ENCODE measurements around the gene DAZAP1. TPM values are rescaled to one million over a fixed set of nuclear protein-coding genes. Genes with fewer than 3 reads are reported as not detected.

DAZAP1 gene
- polyA plus RNA-seq, 1 of the 3 experiments (the other 2 are of a cell fraction), result 54.3 TPM

DNA sequence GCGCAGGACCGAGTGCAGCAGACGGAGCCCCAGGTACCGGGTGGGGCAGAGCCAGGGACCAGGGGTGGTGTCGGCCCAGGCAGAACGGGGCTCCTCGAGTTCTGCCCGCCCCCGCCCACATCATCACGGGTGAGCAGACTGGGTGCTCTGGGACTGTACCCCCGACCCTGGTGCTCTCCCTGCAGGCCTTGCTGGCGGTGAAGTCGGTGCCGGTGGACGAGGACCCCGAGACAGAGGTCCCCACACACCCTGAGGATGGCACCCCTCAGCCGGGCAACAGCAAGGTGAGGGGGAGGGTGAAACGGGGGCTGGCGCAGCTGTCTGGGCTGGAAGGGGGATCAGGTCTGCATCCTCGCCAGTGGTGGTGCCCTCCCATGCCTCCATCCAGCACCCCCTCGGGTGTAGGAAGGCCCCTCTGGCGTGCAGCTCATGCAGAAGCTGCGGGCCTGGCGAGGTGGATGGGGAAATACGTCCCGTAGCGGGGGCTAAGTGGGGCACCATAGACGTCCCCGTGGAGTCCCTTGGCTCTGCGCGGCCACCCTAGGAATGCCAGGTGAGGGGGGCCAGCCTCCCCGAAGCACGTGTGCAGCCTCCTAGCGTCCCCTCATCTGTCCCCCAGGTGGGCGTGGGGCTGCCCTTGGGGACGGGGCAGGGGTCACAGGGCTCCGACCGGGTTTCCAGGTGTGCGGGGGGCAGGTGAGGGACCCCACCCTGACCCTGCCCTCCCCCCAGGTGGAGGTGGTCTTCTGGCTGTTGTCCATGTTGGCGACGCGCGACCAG lies 48.9 kb downstream of the DAZAP1 start (continued):
- TF ChIP-seq, protein P1, sequence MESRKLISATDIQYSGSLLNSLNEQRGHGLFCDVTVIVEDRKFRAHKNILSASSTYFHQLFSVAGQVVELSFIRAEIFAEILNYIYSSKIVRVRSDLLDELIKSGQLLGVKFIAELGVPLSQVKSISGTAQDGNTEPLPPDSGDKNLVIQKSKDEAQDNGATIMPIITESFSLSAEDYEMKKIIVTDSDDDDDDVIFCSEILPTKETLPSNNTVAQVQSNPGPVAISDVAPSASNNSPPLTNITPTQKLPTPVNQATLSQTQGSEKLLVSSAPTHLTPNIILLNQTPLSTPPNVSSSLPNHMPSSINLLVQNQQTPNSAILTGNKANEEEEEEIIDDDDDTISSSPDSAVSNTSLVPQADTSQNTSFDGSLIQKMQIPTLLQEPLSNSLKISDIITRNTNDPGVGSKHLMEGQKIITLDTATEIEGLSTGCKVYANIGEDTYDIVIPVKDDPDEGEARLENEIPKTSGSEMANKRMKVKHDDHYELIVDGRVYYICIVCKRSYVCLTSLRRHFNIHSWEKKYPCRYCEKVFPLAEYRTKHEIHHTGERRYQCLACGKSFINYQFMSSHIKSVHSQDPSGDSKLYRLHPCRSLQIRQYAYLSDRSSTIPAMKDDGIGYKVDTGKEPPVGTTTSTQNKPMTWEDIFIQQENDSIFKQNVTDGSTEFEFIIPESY (IDR thresholded peaks at IDR 0.05; ENCODE audit: borderline replicate concordance, low read depth), result no peak
- no peak for TF ChIP-seq SMC3 (IDR thresholded peaks at IDR 0.05; ENCODE audit: low read depth, low read length)

DNA sequence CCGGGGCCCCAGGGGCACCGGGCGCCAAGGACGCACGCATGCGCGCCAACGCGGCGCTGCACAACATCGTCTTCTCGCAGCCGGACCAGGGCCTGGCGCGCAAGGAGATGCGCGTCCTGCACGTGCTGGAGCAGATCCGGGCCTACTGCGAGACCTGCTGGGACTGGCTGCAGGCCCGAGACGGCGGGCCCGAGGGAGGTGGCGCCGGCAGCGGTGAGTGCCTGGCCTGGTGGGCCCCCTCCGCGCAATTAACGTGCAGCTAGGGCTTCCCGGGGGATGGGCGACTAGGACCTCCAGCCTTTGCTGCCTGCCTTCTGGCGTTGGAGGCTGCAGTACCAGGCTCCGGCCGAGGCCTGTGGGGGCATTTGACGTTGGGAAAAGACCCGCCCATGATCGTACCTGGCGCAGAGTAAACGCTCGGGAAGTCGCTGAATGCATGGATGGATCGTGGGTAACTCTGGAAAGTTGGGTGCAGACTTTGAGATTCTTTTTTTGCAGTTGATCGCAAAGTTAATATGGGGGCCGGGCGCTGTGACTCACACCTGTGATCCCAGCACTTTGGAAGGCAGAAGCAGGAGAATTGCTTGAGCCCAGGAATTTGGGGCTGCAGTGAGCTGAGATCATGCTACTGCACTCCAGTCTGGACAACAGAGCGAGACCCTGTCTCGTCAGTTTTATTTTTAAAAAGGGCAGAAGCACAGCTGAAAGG lies 49.8 kb downstream of the DAZAP1 start:
- 95% methylated on average over 13 of the region's 48 CpGs for WGBS (ENCODE audit: low lambda C conversion rate)
- Histone ChIP-seq H3K27me3 (ENCODE audit: insufficient read depth) (no peaks in the 10 kb centered on the region), H2AFZ (ENCODE audit: low read depth) (no peak overlapping the region), H3K4me2 (no peak overlapping the region), H3K9ac (no peak overlapping the region), H3K4me3 (ENCODE audit: low read depth in 2 of 2, low read length in 1 of 2) (no peak overlapping the region), H3K9me3 (no peaks in the 10 kb centered on the region), H4K20me1 (ENCODE audit: insufficient read depth) (peaks cover 11% of the 10 kb centered on the region; the same call in 1 of the 2 replicates), H3K79me2 (ENCODE audit: insufficient read depth) (no peaks in the 10 kb centered on the region), H3F3A (replicated peaks; ENCODE audit: insufficient read depth) (peaks cover 9% of the 10 kb centered on the region), H3K4me1 (ENCODE audit: control insufficient read depth in 1 of 2, insufficient read depth in 2 of 2, low read depth in 1 of 2, low read length in 1 of 2) (peaks cover 0 to 11% of the 10 kb centered on the region in 2 experiments; a peak in 1 of 4 replicates), H3K27ac (ENCODE audit: low read depth in 2 of 2, low read length in 1 of 2) (no peak overlapping the region), H3K36me3 (replicated peaks in 1 of 2; ENCODE audit: control insufficient read depth in 1 of 2, insufficient read depth in 2 of 2, low read length in 1 of 2) (peaks cover 4 to 7% of the 10 kb centered on the region in 2 experiments), H3K9me2 (no peaks in the 10 kb centered on the region)
- CTCF ChIA-PET, result interaction anchor here (1.4 kb wide), 1 partner anchor 15 kb away, joined by 5 read pairs; no protein-coding TSS in a partner anchor
- no peak for DNase-seq
- POLR2A ChIA-PET, result no interaction called here
- TF ChIP-seq, protein P2, sequence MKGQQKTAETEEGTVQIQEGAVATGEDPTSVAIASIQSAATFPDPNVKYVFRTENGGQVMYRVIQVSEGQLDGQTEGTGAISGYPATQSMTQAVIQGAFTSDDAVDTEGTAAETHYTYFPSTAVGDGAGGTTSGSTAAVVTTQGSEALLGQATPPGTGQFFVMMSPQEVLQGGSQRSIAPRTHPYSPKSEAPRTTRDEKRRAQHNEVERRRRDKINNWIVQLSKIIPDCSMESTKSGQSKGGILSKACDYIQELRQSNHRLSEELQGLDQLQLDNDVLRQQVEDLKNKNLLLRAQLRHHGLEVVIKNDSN (IDR thresholded peaks at IDR 0.05; ENCODE audit: borderline replicate concordance, low read depth), result no peak
- TF ChIP-seq RAD21 (IDR thresholded peaks at IDR 0.05; ENCODE audit: low read length) (no peak), EZH2phosphoT487 (IDR thresholded peaks at IDR 0.05; ENCODE audit: borderline replicate concordance, low read depth) (no peak), RCOR1 (IDR thresholded peaks at IDR 0.05; ENCODE audit: low read length) (no peak)
- TF ChIP-seq, protein P3, sequence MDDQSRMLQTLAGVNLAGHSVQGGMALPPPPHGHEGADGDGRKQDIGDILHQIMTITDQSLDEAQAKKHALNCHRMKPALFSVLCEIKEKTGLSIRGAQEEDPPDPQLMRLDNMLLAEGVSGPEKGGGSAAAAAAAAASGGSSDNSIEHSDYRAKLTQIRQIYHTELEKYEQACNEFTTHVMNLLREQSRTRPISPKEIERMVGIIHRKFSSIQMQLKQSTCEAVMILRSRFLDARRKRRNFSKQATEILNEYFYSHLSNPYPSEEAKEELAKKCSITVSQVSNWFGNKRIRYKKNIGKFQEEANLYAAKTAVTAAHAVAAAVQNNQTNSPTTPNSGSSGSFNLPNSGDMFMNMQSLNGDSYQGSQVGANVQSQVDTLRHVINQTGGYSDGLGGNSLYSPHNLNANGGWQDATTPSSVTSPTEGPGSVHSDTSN (IDR thresholded peaks at IDR 0.05), result no peak

DNA sequence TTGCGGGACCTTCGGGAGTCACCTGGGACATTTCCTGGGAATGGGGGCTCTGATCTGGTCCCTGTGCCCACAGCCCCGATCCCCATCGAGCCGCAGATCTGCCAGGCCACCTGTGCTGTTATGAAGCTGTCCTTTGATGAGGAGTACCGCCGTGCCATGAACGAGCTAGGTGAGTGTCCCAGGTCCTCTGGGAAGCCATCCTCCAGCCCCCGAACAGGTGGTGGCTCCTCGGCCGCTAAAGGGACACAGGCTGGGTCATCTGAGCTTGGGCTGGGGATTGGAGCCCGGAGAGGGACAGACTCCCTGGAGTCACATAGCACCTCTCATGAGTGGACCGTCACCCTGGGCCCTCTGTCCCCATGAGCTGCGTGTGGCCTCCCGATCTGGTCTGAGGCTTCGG lies 50.5 kb downstream of the DAZAP1 start:
- H3K27ac ChIP-seq (ENCODE audit: low read depth in 2 of 2, low read length in 1 of 2), result no peak overlapping the region
- WGBS (ENCODE audit: low lambda C conversion rate), result 89% methylated on average over 5 of the region's 16 CpGs
- no peaks in the 10 kb centered on the region for H3K79me2 ChIP-seq (ENCODE audit: insufficient read depth)
- ChIA-PET POLR2A (no interaction called here), CTCF (interaction anchor here (1.4 kb wide), 1 partner anchor 14 kb away, joined by 5 read pairs; no protein-coding TSS in a partner anchor)
- no peaks in the 10 kb centered on the region for H3K9me2 ChIP-seq
- peaks cover 5% of the 10 kb centered on the region; the same call in 1 of the 2 replicates for H4K20me1 ChIP-seq (ENCODE audit: insufficient read depth)
- no peak overlapping the region for H3K4me2 ChIP-seq
- peaks cover 10% of the 10 kb centered on the region for H3F3A ChIP-seq (replicated peaks; ENCODE audit: insufficient read depth)
- H3K4me1 ChIP-seq (ENCODE audit: control insufficient read depth in 1 of 2, insufficient read depth in 2 of 2, low read depth in 1 of 2, low read length in 1 of 2), result peaks cover 0 to 4% of the 10 kb centered on the region in 2 experiments; a peak in 1 of 4 replicates
- H3K36me3 ChIP-seq (replicated peaks in 1 of 2; ENCODE audit: control insufficient read depth in 1 of 2, insufficient read depth in 2 of 2, low read length in 1 of 2), result peaks cover 4 to 7% of the 10 kb centered on the region in 2 experiments
- no peak for DNase-seq
- H3K27me3 ChIP-seq (ENCODE audit: insufficient read depth), result no peaks in the 10 kb centered on the region
- no peak overlapping the region for H3K9ac ChIP-seq
- H3K9me3 ChIP-seq, result no peaks in the 10 kb centered on the region
- no peak overlapping the region for H2AFZ ChIP-seq (ENCODE audit: low read depth)
- no peak overlapping the region for H3K4me3 ChIP-seq (ENCODE audit: low read depth in 2 of 2, low read length in 1 of 2)
- TF ChIP-seq RAD21 (IDR thresholded peaks at IDR 0.05; ENCODE audit: low read length) (no peak), ELF1 (IDR thresholded peaks at IDR 0.05) (no peak)
- TF ChIP-seq, protein P4, sequence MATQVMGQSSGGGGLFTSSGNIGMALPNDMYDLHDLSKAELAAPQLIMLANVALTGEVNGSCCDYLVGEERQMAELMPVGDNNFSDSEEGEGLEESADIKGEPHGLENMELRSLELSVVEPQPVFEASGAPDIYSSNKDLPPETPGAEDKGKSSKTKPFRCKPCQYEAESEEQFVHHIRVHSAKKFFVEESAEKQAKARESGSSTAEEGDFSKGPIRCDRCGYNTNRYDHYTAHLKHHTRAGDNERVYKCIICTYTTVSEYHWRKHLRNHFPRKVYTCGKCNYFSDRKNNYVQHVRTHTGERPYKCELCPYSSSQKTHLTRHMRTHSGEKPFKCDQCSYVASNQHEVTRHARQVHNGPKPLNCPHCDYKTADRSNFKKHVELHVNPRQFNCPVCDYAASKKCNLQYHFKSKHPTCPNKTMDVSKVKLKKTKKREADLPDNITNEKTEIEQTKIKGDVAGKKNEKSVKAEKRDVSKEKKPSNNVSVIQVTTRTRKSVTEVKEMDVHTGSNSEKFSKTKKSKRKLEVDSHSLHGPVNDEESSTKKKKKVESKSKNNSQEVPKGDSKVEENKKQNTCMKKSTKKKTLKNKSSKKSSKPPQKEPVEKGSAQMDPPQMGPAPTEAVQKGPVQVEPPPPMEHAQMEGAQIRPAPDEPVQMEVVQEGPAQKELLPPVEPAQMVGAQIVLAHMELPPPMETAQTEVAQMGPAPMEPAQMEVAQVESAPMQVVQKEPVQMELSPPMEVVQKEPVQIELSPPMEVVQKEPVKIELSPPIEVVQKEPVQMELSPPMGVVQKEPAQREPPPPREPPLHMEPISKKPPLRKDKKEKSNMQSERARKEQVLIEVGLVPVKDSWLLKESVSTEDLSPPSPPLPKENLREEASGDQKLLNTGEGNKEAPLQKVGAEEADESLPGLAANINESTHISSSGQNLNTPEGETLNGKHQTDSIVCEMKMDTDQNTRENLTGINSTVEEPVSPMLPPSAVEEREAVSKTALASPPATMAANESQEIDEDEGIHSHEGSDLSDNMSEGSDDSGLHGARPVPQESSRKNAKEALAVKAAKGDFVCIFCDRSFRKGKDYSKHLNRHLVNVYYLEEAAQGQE (IDR thresholded peaks at IDR 0.05; ENCODE audit: low read depth, low read length), result no peak
- TF ChIP-seq, protein P5, sequence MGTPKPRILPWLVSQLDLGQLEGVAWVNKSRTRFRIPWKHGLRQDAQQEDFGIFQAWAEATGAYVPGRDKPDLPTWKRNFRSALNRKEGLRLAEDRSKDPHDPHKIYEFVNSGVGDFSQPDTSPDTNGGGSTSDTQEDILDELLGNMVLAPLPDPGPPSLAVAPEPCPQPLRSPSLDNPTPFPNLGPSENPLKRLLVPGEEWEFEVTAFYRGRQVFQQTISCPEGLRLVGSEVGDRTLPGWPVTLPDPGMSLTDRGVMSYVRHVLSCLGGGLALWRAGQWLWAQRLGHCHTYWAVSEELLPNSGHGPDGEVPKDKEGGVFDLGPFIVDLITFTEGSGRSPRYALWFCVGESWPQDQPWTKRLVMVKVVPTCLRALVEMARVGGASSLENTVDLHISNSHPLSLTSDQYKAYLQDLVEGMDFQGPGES (IDR thresholded peaks at IDR 0.05; ENCODE audit: low read depth, low read length), result no peak

All from SK-N-SH (cell line).